Peyer's patch (tissue), 4 donors: Measurements from ENCODE around the gene SH3GL1.

Experiments
- POLR2A ChIP-seq, 2 donors: fragments of 450-650 bp; IDR thresholded peaks; one replicate each; pipeline ENCODE4 v1.5.1; 2017; ENCODE audit warnings: antibody characterized with exemption in 2 of 2, mild to moderate bottlenecking in 2 of 2, moderate library complexity in 2 of 2
- TF ChIP-seq, protein P1 (sequence below), 6 experiments: fragments of 450-650 bp in 4 of 6; fragments of 200-600 bp in 2 of 6; sonication (generic) in 1 of 6; IDR thresholded peaks; one replicate each; pipeline ENCODE4 v1.5.1; 2017 to 2019; ENCODE audit warnings: antibody characterized with exemption in 6 of 6, mild to moderate bottlenecking in 3 of 6, moderate library complexity in 1 of 6

DNA sequence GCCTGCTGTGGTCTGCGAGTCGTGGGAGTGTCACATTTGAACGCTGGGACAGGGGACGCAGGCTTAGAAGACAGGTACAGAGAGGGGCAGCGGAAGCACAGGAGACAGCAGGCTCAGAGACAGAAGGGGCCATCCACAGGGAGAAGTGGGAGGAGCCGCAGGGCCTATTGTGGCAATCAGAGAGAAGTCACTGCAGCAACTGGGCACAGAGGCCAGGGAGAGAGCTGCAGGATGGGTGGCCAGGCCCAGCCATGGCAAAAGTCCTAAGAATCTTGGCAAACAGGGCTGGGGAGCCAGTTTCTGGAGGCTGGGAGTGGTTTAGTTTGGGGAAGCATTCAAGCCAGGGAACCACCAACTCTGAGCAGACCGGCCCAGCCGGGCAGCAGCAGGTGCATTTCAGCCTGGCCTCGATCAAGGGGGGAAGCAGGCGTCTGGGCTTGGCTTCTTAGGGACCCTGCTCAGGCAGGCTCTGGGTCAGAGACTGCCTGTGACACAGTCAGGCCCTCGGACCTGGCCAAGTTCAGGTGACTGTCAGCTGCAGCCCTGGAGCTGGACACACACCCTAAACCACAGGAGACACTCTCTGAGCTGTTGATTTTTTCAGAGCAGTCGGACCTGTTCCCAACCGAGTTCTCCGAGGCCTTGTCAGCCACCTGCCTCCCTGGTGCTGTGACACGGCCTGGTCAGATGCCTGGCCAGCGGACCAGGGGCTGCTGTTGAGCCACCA, 11.8 kb downstream of the SH3GL1 start:
- TF ChIP-seq, protein P1, sequence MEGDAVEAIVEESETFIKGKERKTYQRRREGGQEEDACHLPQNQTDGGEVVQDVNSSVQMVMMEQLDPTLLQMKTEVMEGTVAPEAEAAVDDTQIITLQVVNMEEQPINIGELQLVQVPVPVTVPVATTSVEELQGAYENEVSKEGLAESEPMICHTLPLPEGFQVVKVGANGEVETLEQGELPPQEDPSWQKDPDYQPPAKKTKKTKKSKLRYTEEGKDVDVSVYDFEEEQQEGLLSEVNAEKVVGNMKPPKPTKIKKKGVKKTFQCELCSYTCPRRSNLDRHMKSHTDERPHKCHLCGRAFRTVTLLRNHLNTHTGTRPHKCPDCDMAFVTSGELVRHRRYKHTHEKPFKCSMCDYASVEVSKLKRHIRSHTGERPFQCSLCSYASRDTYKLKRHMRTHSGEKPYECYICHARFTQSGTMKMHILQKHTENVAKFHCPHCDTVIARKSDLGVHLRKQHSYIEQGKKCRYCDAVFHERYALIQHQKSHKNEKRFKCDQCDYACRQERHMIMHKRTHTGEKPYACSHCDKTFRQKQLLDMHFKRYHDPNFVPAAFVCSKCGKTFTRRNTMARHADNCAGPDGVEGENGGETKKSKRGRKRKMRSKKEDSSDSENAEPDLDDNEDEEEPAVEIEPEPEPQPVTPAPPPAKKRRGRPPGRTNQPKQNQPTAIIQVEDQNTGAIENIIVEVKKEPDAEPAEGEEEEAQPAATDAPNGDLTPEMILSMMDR (IDR thresholded peaks at IDR 0.05), result no peak
- TF ChIP-seq POLR2A (IDR thresholded peaks at IDR 0.05), result no peak
